BLaER1 (cell line): ENCODE data around the gene MYOM3.

Experiments
- H3K27ac ChIP-seq: shearing (Covaris generic); formaldehyde crosslinking; 2 replicates; pipeline ENCODE4 v1.8.1; 2022
- H3K27me3 ChIP-seq: shearing (Covaris generic); formaldehyde crosslinking; 2 replicates; pipeline ENCODE4 v1.8.1; 2022
- H3K36me3 ChIP-seq: shearing (Covaris generic); formaldehyde crosslinking; 2 replicates; pipeline ENCODE4 v1.8.1; 2022
- H3K4me1 ChIP-seq: shearing (Covaris generic); formaldehyde crosslinking; 2 replicates; pipeline ENCODE4 v1.8.1; 2022
- H3K4me2 ChIP-seq: shearing (Covaris generic); formaldehyde crosslinking; 2 replicates; pipeline ENCODE4 v1.8.1; 2022
- H3K4me3 ChIP-seq: shearing (Covaris generic); formaldehyde crosslinking; 2 replicates; pipeline ENCODE4 v1.8.1; 2022
- H3K9ac ChIP-seq: shearing (Covaris generic); formaldehyde crosslinking; 2 replicates; pipeline ENCODE4 v1.8.1; 2022
- H3K9me3 ChIP-seq: shearing (Covaris generic); formaldehyde crosslinking; 2 replicates; pipeline ENCODE4 v1.8.1; 2022
- H4K20me1 ChIP-seq: shearing (Covaris generic); formaldehyde crosslinking; 2 replicates; pipeline ENCODE4 v1.8.1; 2022
- Cebpa-rat ChIP-seq: shearing (Covaris generic); IDR thresholded peaks from 2 replicates; pipeline ENCODE4 v1.8.1; 2022

The MYOM3 gene

GRCh38 chr1:24139222-24139489 lies 27.2 kb upstream of the MYOM3 start:
- Histone ChIP-seq H3K27me3 (no peaks in the 10 kb centered on the region), H3K4me1 (peaks cover 10% of the 10 kb centered on the region), H4K20me1 (no peaks in the 10 kb centered on the region), H3K9ac (no peak overlapping the region), H3K9me3 (peaks cover 20% of the 10 kb centered on the region), H3K4me2 (no peak overlapping the region), H3K4me3 (no peak overlapping the region), H3K27ac (no peak overlapping the region), H3K36me3 (no peaks in the 10 kb centered on the region)
- TF ChIP-seq Cebpa-rat: no peak

DNA sequence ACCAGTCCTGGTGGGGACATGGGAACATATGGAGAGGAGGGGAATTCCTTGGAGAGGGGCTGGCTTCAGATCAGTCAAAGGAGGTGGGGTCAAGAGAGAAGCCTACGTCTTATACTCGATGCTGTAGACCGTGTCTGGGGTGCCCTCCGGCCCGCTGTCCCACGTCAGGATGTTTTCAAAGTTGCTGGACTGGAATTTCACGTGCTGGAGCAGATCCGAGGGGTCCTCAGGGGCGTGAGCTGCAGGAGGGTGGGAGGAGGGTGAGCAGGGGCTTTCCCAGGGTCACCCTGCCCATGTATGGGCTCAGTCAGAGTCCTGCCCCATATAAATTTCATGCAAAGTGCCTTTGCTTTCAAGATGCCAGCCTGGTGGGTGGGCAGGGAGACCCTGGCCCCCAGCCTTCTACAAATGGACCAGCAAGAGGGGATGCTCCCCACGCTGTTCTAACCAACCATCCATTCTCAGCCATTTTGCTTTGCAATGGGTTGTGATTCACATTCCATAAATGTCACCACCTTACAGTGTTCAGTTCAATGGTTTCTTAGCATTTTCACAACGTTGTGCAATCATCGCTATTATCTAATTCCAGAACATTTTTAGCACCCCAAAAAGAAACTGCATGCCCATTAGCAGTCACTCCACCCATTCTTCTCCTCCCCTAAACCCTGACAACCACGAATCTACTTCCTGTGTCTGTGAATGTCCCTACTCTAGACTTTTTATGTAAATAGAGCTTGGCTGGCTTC lies 26.7 kb upstream of the MYOM3 start:
- Histone ChIP-seq H3K9ac (no peak overlapping the region), H3K9me3 (peaks cover 23% of the 10 kb centered on the region)

DNA sequence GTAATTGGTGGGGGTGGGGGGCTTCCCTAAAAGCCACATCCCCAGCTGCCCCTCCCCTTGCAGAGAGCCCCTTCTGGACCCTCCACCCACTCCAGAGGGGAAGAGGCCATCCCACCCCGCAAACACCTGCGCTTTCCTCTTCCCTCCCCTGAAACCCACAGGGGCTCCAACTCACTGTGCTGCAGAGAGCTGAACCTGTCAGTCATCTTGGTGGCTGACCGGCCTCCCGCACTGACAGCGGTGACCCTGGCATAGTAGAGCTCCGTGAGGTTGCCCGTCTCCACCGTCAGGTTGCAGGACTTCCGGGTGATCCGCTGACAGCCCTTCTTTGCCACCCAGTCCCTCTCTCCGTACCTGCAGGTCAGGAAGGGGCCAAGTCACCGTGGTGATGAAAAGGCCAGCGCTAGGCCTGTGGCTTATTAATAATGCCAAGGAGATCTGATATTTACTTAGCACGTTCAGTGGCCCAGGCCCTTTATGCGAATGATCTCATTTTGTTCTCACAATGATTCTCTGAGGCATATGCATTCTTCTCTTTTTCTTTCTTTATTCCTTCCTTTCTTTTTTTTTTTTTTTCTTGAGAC lies 25.1 kb upstream of the MYOM3 start:
- H3K4me1 ChIP-seq: no peaks in the 10 kb centered on the region
- no peak overlapping the region for H3K4me2 ChIP-seq
- H3K9ac ChIP-seq: no peak overlapping the region
- no peak overlapping the region for H3K4me3 ChIP-seq
- H3K36me3 ChIP-seq: no peaks in the 10 kb centered on the region
- no peaks in the 10 kb centered on the region for H4K20me1 ChIP-seq
- H3K27me3 ChIP-seq: no peaks in the 10 kb centered on the region
- TF ChIP-seq Cebpa-rat: no peak
- no peak overlapping the region for H3K27ac ChIP-seq
- peaks cover 27% of the 10 kb centered on the region for H3K9me3 ChIP-seq

More for the DNA sequence above, 26.7 kb upstream of the MYOM3 start:
- Histone ChIP-seq H3K27me3 (no peaks in the 10 kb centered on the region), H3K4me1 (peaks cover 5% of the 10 kb centered on the region), H4K20me1 (no peaks in the 10 kb centered on the region), H3K36me3 (no peaks in the 10 kb centered on the region), H3K4me3 (no peak overlapping the region), H3K4me2 (no peak overlapping the region), H3K27ac (no peak overlapping the region)
- no peak for TF ChIP-seq Cebpa-rat

GRCh38 chr1:24134376-24134775 lies 22.4 kb upstream of the MYOM3 start:
- no peaks in the 10 kb centered on the region for H3K4me1 ChIP-seq

GRCh38 chr1:24133819-24134218 lies 21.9 kb upstream of the MYOM3 start:
- no peak for TF ChIP-seq Cebpa-rat
- Histone ChIP-seq H4K20me1 (no peaks in the 10 kb centered on the region), H3K27ac (no peak overlapping the region), H3K36me3 (no peaks in the 10 kb centered on the region), H3K4me3 (no peak overlapping the region), H3K9ac (no peak overlapping the region), H3K27me3 (no peaks in the 10 kb centered on the region), H3K9me3 (peaks cover 57% of the 10 kb centered on the region), H3K4me2 (no peak overlapping the region), H3K4me1 (no peaks in the 10 kb centered on the region)

More at GRCh38 chr1:24134376-24134775, 22.4 kb upstream of the MYOM3 start:
- no peak overlapping the region for H3K9ac ChIP-seq
- no peaks in the 10 kb centered on the region for H3K27me3 ChIP-seq
- peaks cover 51% of the 10 kb centered on the region for H3K9me3 ChIP-seq
- H4K20me1 ChIP-seq: no peaks in the 10 kb centered on the region
- H3K27ac ChIP-seq: no peak overlapping the region
- H3K36me3 ChIP-seq: no peaks in the 10 kb centered on the region
- no peak for TF ChIP-seq Cebpa-rat
- H3K4me2 ChIP-seq: no peak overlapping the region
- H3K4me3 ChIP-seq: no peak overlapping the region

DNA sequence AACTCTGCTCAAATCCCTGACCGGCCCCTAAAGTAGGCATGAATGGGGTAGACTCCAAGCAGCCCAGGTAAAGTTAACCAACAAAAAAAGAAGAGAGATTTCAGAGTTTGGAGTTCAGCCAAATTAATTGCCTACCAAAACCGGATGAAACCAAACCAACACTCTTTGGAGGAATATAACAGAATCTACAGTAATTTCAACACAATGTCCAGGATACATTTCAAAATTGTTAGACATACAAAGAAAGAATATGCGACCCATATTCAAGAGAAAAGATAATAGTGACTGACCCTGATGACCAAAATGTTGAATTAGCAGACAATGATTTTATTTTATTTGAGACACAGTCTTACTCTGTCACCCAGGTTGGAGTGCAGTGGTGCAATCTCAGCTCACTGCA lies 18.4 kb upstream of the MYOM3 start:
- H3K27ac ChIP-seq: no peak overlapping the region

DNA sequence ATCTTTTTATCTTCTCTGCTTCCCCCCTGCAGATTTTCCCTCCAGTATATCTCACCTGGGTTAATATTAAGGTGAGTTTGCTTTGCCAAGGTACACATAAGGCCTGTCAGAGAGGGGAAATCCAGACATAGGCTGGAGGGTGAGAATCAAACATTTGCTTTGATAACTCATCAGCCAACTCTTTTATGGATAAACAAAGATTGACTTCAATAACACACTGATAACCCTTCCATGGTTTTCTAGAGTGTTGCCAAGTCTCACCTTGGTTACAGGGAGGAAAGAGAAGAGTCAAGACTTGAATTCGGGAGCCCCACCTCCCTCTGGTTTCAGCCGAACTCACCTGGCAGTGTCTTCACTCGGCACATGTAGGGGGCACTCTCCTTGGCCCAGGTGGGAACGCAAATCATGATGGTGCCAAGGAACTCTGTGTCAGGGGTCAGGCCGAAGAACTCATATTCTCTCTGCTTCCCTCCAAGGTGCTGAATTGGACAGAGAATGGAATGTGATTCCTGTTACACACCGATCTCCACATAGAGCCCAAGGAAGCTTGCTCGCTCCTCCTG lies 15.9 kb upstream of the MYOM3 start:
- Histone ChIP-seq H3K27ac (no peak overlapping the region), H4K20me1 (no peaks in the 10 kb centered on the region), H3K9me3 (peaks cover 37% of the 10 kb centered on the region), H3K4me1 (no peaks in the 10 kb centered on the region), H3K4me2 (no peak overlapping the region), H3K27me3 (no peaks in the 10 kb centered on the region), H3K9ac (no peak overlapping the region), H3K4me3 (no peak overlapping the region), H3K36me3 (no peaks in the 10 kb centered on the region)
- no peak for TF ChIP-seq Cebpa-rat

More for the DNA sequence above, 18.4 kb upstream of the MYOM3 start:
- Histone ChIP-seq H3K4me2 (no peak overlapping the region), H3K4me1 (no peaks in the 10 kb centered on the region), H3K27me3 (no peaks in the 10 kb centered on the region), H3K9me3 (peaks cover 52% of the 10 kb centered on the region), H3K4me3 (no peak overlapping the region), H3K9ac (no peak overlapping the region), H3K36me3 (no peaks in the 10 kb centered on the region), H4K20me1 (no peaks in the 10 kb centered on the region)
- TF ChIP-seq Cebpa-rat: no peak

GRCh38 chr1:24127134-24127800 lies 15.3 kb upstream of the MYOM3 start:
- no peak overlapping the region for H3K4me3 ChIP-seq
- no peaks in the 10 kb centered on the region for H4K20me1 ChIP-seq
- no peak overlapping the region for H3K27ac ChIP-seq
- TF ChIP-seq Cebpa-rat: no peak
- H3K9me3 ChIP-seq: peaks cover 35% of the 10 kb centered on the region
- no peaks in the 10 kb centered on the region for H3K36me3 ChIP-seq
- H3K4me2 ChIP-seq: no peak overlapping the region
- H3K4me1 ChIP-seq: no peaks in the 10 kb centered on the region
- H3K27me3 ChIP-seq: no peaks in the 10 kb centered on the region
- no peak overlapping the region for H3K9ac ChIP-seq

DNA sequence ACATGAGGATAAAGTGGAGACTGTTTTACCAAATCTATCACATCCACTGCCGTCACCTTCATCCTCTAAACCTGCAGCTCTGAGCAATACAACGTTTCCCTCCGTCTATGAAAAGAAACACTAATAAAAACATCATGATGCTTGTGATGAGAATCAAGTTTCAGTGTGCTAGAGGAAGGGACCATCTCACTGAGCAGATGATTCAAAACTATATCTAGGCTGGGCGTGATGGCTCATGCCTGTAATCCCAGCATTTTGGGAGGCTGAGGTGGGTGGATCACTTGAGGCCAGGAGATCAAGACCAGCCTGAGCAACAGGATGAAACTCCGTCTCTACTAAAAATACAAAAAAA lies 14.7 kb upstream of the MYOM3 start:
- TF ChIP-seq Cebpa-rat: no peak
- Histone ChIP-seq H3K9me3 (peaks cover 29% of the 10 kb centered on the region), H3K27ac (no peak overlapping the region), H3K36me3 (no peaks in the 10 kb centered on the region), H3K9ac (no peak overlapping the region), H3K4me1 (no peaks in the 10 kb centered on the region), H3K4me2 (no peak overlapping the region), H4K20me1 (no peaks in the 10 kb centered on the region), H3K27me3 (no peaks in the 10 kb centered on the region), H3K4me3 (no peak overlapping the region)

DNA sequence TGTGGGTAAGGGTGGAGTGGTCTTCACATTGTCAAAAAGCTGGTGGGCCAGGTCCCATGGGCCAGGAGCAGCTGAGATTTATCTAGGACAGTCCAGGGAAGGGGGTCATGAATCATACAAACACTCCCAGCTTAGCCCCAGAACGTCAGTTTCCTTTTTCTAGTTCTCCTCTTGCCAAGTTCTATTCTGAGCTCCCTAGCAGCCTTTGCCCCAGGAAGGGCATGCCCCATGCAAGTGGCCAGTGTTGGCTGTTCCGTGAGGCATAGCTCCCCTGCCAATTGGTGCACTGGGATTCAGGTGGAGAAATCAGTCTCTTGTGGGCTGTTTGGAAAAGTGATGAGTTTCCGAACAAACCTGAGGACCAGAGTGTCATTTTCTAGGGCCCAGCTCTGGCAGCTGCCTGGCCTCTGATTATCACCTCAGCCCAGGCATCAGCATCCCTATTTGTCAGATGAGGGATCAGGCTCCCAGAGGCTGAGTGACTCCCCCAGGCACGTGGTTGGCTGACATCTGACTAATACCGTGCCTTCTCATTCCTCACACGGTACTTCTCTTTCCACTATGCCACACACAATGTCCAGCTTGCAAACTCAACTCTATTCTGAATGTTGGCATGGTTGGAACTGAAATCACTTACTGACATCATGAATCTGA lies 14.2 kb upstream of the MYOM3 start:
- Histone ChIP-seq H3K36me3 (no peaks in the 10 kb centered on the region), H4K20me1 (no peaks in the 10 kb centered on the region), H3K27me3 (no peaks in the 10 kb centered on the region), H3K9me3 (peaks cover 26% of the 10 kb centered on the region), H3K27ac (no peak overlapping the region), H3K4me3 (no peak overlapping the region), H3K4me1 (no peaks in the 10 kb centered on the region), H3K4me2 (no peak overlapping the region), H3K9ac (no peak overlapping the region)
- TF ChIP-seq Cebpa-rat: no peak
